ENCODE data around the gene ATP2B1.

Gene ATP2B1

GRCh38 chr12:89619764-89620163 lies 88.9 kb downstream of the ATP2B1 start:
- DNase-seq (ENCODE audit: low read depth in 2 of 2) = no peak
- TF ChIP-seq, protein P1, sequence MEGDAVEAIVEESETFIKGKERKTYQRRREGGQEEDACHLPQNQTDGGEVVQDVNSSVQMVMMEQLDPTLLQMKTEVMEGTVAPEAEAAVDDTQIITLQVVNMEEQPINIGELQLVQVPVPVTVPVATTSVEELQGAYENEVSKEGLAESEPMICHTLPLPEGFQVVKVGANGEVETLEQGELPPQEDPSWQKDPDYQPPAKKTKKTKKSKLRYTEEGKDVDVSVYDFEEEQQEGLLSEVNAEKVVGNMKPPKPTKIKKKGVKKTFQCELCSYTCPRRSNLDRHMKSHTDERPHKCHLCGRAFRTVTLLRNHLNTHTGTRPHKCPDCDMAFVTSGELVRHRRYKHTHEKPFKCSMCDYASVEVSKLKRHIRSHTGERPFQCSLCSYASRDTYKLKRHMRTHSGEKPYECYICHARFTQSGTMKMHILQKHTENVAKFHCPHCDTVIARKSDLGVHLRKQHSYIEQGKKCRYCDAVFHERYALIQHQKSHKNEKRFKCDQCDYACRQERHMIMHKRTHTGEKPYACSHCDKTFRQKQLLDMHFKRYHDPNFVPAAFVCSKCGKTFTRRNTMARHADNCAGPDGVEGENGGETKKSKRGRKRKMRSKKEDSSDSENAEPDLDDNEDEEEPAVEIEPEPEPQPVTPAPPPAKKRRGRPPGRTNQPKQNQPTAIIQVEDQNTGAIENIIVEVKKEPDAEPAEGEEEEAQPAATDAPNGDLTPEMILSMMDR (IDR thresholded peaks at IDR 0.05; ENCODE audit: low read depth, low read length) = no peak
- H3K4me3 ChIP-seq (replicated peaks in 1 of 2; ENCODE audit: low read depth in 2 of 2, low read length in 2 of 2) = no peak overlapping the region

DNA sequence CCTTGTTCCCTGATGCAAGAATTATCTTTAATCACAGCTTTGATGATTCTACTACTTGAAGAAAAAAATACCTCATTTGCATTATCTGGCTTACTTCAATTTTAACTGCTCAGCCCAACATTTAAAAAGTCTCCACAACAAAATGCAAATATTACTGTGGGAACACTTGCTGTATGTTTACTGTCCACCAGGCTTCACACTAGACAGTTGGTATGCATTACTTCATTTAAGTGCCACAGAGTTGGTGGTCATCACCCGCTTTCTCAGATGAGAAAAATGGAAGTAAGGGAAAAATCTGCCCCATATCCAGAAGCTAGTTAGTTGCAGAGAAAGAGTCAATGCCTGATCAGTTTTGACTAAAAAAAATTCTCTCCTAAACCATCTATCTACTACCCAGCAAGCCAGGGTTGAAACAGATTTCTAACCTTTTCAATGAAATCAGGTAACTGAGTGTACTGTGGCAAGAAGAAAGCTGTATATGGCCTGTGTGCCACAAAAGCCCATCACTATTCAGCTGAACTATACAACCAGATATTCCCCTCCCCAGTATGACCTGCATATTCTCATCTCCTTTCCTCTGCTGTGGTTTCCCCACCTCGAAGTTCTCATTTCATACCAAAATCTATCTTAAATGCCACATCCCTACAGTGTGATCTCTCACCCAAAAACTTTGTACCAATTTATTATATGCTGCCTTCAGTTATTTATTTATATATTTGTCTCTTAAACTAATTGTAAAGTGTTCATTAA lies 90.3 kb downstream of the ATP2B1 start:
- H3K4me3 ChIP-seq (replicated peaks in 1 of 2; ENCODE audit: low read depth in 2 of 2, low read length in 2 of 2) = no peak overlapping the region
- TF ChIP-seq, protein P1 (IDR thresholded peaks at IDR 0.05; ENCODE audit: low read depth, low read length) = peak; percentile 9
- DNase-seq (ENCODE audit: low read depth in 2 of 2) = no peak

DNA sequence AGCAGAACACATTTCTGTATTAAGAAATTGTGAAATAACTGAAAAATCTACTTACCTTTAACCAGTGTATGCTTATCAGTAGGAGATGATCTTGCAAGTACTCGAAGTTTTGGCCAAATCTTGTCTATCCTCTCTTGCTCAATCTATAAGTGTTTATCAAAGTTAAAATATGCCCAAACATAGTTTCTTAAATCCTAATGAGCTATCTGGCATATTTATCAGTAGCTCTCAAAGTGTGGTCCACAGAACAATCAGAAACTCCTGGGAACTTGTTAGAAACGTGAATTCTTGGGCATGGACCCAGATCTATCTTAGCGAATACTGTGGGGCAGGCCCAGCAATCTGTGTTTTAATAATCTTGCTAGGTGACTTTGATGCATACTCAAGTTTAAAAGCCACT lies 98.3 kb downstream of the ATP2B1 start:
- H3K4me3 ChIP-seq (replicated peaks in 1 of 2; ENCODE audit: low read depth in 2 of 2, low read length in 2 of 2) = no peak overlapping the region
- DNase-seq (ENCODE audit: low read depth in 2 of 2) = peak in 1 of 2 donors; percentile 5
- TF ChIP-seq, protein P1 (IDR thresholded peaks at IDR 0.05; ENCODE audit: low read depth, low read length) = no peak

GRCh38 chr12:89603678-89604077 lies 105.0 kb downstream of the ATP2B1 start:
- TF ChIP-seq, protein P1 (IDR thresholded peaks at IDR 0.05; ENCODE audit: low read depth, low read length) = no peak
- no peak overlapping the region for H3K4me3 ChIP-seq (replicated peaks in 1 of 2; ENCODE audit: low read depth in 2 of 2, low read length in 2 of 2)
- no peak for DNase-seq (ENCODE audit: low read depth in 2 of 2)

GRCh38 chr12:89597770-89598169 lies 110.9 kb downstream of the ATP2B1 start:
- DNase-seq (ENCODE audit: low read depth in 2 of 2) = no peak
- H3K4me3 ChIP-seq (replicated peaks in 1 of 2; ENCODE audit: low read depth in 2 of 2, low read length in 2 of 2) = no peak overlapping the region
- TF ChIP-seq, protein P1 (IDR thresholded peaks at IDR 0.05; ENCODE audit: low read depth, low read length) = no peak

DNA sequence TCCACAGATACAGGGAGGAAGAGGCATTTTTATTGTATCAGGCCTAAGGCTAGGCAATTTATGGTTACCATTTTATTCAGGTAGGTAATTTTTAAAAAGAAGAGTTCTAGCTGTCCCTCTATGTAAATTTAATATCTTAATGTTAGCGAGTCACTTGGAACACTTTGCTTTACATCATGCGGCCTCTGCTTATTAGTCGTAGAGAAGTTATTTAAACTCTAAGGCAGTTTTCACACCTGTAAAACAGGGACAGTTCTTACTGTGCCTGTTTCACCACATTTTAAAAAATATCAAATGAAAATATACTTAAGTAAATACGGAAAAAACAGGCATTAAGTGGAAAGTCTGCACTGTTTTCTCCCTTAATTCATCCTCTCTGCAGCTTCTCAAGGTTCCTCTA lies 111.4 kb downstream of the ATP2B1 start:
- no peak overlapping the region for H3K4me3 ChIP-seq (replicated peaks in 1 of 2; ENCODE audit: low read depth in 2 of 2, low read length in 2 of 2)
- TF ChIP-seq, protein P1 (IDR thresholded peaks at IDR 0.05; ENCODE audit: low read depth, low read length) = no peak
- DNase-seq (ENCODE audit: low read depth in 2 of 2) = no peak

DNA sequence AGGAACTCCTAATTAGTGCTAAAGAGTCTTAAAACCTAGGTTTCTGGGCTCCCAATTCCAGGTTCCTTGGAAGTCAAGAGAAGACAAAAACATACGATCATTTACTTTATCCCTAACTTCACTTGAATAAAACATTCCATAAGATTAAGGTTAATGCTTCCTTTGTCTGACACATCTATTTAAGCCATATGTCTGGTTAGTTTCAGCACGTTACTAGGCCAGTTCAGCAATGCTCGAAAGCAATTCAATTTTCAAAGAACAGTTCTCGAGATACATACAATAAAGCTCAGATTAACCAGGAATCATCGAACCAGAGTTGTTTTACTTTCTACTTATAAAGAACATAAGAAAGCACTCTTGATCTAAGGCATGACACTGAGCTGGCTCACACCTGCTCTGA lies 114.8 kb downstream of the ATP2B1 start:
- no peak for DNase-seq (ENCODE audit: low read depth in 2 of 2)
- TF ChIP-seq, protein P1 (IDR thresholded peaks at IDR 0.05; ENCODE audit: low read depth, low read length) = no peak
- H3K4me3 ChIP-seq (replicated peaks in 1 of 2; ENCODE audit: low read depth in 2 of 2, low read length in 2 of 2) = no peak overlapping the region

Data from cardiac fibroblast (primary cell).